T follicular helper cell (primary cell): ENCODE data around the gene FHL1.

Experiments used
- DNase-seq: peaks from one replicate; pipeline ENCODE4 v3.0.0-alpha.2; 2020; ENCODE audit warnings: low read depth

The FHL1 gene

GRCh38 chrX:136255541-136255940 is 108.2 kb downstream of the FHL1 start:
- DNase-seq: no peak

GRCh38 chrX:136256026-136256425 is 108.7 kb downstream of the FHL1 start:
- DNase-seq: no peak

- DNase-seq: no peak
Observed at GRCh38 chrX:136258951-136259350, 111.6 kb downstream of the FHL1 start.

- no peak for DNase-seq
Observed at GRCh38 chrX:136259543-136259942, 112.2 kb downstream of the FHL1 start.

GRCh38 chrX:136260776-136261175 is 113.4 kb downstream of the FHL1 start:
- no peak for DNase-seq
